ENCODE measurements around the gene STX2.

Gene STX2

GRCh38 chr12:130829391-130830245 lies 9.4 kb downstream of the STX2 start:
- no peak for DNase-seq

GRCh38 chr12:130828895-130829294 lies 10.2 kb downstream of the STX2 start:
- DNase-seq: no peak

- DNase-seq: no peak
Observed at GRCh38 chr12:130827432-130827831, 11.6 kb downstream of the STX2 start.

- DNase-seq: peak; percentile 72
Observed at GRCh38 chr12:130826151-130826801, 12.8 kb downstream of the STX2 start.

- no peak for DNase-seq
Observed at GRCh38 chr12:130825771-130826150, 13.3 kb downstream of the STX2 start.

GRCh38 chr12:130819681-130820080 lies 19.4 kb downstream of the STX2 start:
- no peak for DNase-seq

- peak; percentile 71 for DNase-seq
Observed at GRCh38 chr12:130818635-130819576, 20.1 kb downstream of the STX2 start.

- DNase-seq: no peak
Observed at GRCh38 chr12:130818272-130818634, 20.8 kb downstream of the STX2 start.

GRCh38 chr12:130817804-130818203 lies 21.2 kb downstream of the STX2 start:
- DNase-seq: no peak

GRCh38 chr12:130816097-130816496 lies 23.0 kb downstream of the STX2 start:
- no peak for DNase-seq

GRCh38 chr12:130815028-130815741 lies 23.9 kb downstream of the STX2 start:
- no peak for DNase-seq

- no peak for DNase-seq
Observed at GRCh38 chr12:130813949-130814348, 25.1 kb downstream of the STX2 start.

- DNase-seq: no peak
Observed at GRCh38 chr12:130813436-130813835, 25.6 kb downstream of the STX2 start.

GRCh38 chr12:130809791-130810190 lies 29.3 kb downstream of the STX2 start:
- DNase-seq: no peak

- DNase-seq: no peak
Observed at GRCh38 chr12:130807309-130807708, 31.7 kb downstream of the STX2 start.

- no peak for DNase-seq
Observed at GRCh38 chr12:130806574-130806973, 32.5 kb downstream of the STX2 start.

- DNase-seq: no peak
Observed at GRCh38 chr12:130805635-130806034, 33.4 kb downstream of the STX2 start.

GRCh38 chr12:130804216-130804615 lies 34.8 kb downstream of the STX2 start:
- DNase-seq: no peak

- no peak for DNase-seq
Observed at GRCh38 chr12:130803702-130804101, 35.3 kb downstream of the STX2 start.

GRCh38 chr12:130800312-130800711 lies 38.7 kb downstream of the STX2 start:
- DNase-seq: no peak

GRCh38 chr12:130799051-130799450 lies 40.0 kb downstream of the STX2 start:
- no peak for DNase-seq

- peak; percentile 63 for DNase-seq
Observed at GRCh38 chr12:130796985-130797686, 41.9 kb downstream of the STX2 start.

Measured in stimulated activated CD4-positive, alpha-beta T cell treated with anti-CD3 and anti-CD28 coated beads, Interleukin-1b, Interleukin-23, amount 100 ng/mL, for 48 hours (primary cell).